MM.1S (cell line): ENCODE data around the gene PKD1.

Source experiments
- EZH2 ChIP-seq: fragments of 300-600 bp; sonication (generic); optimal IDR thresholded peaks from 2 replicates; pipeline ENCODE3; 2017; ENCODE audit warnings: low read depth, mild to moderate bottlenecking, antibody characterized with exemption, low read length, mixed read lengths
- TF ChIP-seq, protein P1 (sequence below): fragments of 300-600 bp; sonication (generic); IDR thresholded peaks from 2 replicates; pipeline ENCODE4 v1.5.1; 2016; ENCODE audit warnings: antibody characterized with exemption, low read length, mixed read lengths

GRCh38 chr16:2155091-2155950 lies 19.6 kb upstream of the PKD1 start, which contains the start of gene TRAF7:
- TF ChIP-seq, protein P1, sequence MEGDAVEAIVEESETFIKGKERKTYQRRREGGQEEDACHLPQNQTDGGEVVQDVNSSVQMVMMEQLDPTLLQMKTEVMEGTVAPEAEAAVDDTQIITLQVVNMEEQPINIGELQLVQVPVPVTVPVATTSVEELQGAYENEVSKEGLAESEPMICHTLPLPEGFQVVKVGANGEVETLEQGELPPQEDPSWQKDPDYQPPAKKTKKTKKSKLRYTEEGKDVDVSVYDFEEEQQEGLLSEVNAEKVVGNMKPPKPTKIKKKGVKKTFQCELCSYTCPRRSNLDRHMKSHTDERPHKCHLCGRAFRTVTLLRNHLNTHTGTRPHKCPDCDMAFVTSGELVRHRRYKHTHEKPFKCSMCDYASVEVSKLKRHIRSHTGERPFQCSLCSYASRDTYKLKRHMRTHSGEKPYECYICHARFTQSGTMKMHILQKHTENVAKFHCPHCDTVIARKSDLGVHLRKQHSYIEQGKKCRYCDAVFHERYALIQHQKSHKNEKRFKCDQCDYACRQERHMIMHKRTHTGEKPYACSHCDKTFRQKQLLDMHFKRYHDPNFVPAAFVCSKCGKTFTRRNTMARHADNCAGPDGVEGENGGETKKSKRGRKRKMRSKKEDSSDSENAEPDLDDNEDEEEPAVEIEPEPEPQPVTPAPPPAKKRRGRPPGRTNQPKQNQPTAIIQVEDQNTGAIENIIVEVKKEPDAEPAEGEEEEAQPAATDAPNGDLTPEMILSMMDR: no peak
- TF ChIP-seq EZH2: no peak
